ENCODE results near the gene HS2ST1.

DNA sequence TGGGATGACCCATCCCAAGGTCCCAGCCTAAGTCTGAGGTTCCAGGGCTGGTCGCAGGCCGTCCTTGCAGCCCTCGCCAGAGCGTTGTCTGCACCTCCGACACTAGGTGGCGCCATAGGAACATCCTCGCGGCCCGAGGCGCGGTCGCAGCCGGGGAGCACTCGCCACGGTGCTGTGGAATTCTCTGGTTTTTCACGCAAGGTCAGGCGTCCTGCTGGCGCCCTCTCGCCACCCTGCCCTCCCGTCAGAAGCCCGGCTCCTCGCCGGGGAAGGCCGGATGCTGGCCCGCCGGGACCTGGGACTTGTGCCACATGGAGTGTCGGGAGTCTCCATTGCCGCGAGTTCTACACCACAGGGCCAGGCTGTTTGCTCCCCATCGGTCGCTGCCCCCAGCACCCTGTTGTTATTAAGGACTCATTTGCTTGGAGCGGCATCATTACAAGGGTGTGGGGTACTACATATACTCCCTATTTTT is 217.4 kb downstream of the HS2ST1 start:
- TF ChIP-seq, protein P1, sequence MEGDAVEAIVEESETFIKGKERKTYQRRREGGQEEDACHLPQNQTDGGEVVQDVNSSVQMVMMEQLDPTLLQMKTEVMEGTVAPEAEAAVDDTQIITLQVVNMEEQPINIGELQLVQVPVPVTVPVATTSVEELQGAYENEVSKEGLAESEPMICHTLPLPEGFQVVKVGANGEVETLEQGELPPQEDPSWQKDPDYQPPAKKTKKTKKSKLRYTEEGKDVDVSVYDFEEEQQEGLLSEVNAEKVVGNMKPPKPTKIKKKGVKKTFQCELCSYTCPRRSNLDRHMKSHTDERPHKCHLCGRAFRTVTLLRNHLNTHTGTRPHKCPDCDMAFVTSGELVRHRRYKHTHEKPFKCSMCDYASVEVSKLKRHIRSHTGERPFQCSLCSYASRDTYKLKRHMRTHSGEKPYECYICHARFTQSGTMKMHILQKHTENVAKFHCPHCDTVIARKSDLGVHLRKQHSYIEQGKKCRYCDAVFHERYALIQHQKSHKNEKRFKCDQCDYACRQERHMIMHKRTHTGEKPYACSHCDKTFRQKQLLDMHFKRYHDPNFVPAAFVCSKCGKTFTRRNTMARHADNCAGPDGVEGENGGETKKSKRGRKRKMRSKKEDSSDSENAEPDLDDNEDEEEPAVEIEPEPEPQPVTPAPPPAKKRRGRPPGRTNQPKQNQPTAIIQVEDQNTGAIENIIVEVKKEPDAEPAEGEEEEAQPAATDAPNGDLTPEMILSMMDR (IDR thresholded peaks at IDR 0.05; ENCODE audit: low read length): peak; percentile 95
- no peak for TF ChIP-seq EZH2 (IDR thresholded peaks at IDR 0.05; ENCODE audit: borderline replicate concordance, low read length)

Data from OCI-LY1 (cell line).